K562 (cell line): ENCODE data around the gene KCNJ11. TPM values are rescaled to one million over a fixed set of nuclear protein-coding genes. Genes with fewer than 3 reads are reported as not detected.

Experiments used
- ATAC-seq: fragments of 200-7000 bp; cut with Tn5 transposase; 3 replicates; pipeline ENCODE4 v1.9.1; 2020; ENCODE audit warnings: moderate library complexity
- BruUV-seq: library from RNA; stranded (reverse); fragments of 400-500 nt; replicated peaks from 2 replicates; lab custom pipeline; 2021; lab: Mats Ljungman, UMichigan
- CTCF ChIA-PET: fragments of 300-600 bp; formaldehyde crosslinking; extraction: SDS; loops from one replicate; lab custom pipeline; 2021; ENCODE audit warnings: low intra/inter-chr PET ratio; lab: Yijun Ruan, JAX
- POLR2A ChIA-PET: fragments of 300-600, 350-650 bp; sonication (Branson Sonifier 250); formaldehyde crosslinking; extraction: SDS; loops from one replicate; lab custom pipeline; 2021; ENCODE audit warnings: antibody characterized with exemption, inconsistent platforms; lab: Yijun Ruan, JAX
- DNase-seq, 4 experiments: peaks; one replicate each; pipeline versions ENCODE4 v3.0.0 to v3.0.0-alpha.2; 2011 to 2018; ENCODE audit warnings: low spot score in 3 of 4, mixed read lengths in 3 of 4; ENCODE audit errors: extremely low read depth in 1 of 4
- FAIRE-seq: peaks from 2 replicates; lab custom pipeline; 2011; peaks lifted over from hg19 to GRCh38; lab: Jason Lieb, UNC
- H2AFZ ChIP-seq: 2 replicates; pipeline ENCODE4 v1.6.0; 2011; ENCODE audit warnings: low read depth, low read length, control low read depth, inconsistent platforms
- H3K27ac ChIP-seq: fragments of 200-600 bp; 3 replicates; pipeline ENCODE4 v1.8.0; 2011; ENCODE audit warnings: low read depth, mild to moderate bottlenecking, control low read depth, inconsistent platforms, low read length, moderate library complexity, mixed read lengths; ENCODE audit errors: extremely low read depth
- H3K27me3 ChIP-seq, 2 experiments: fragments of 300-600 bp in 1 of 2; 2 replicates in 1 of 2; 3 replicates in 1 of 2; pipeline versions ENCODE4 v1.6.0 to v1.8.0; 2011; ENCODE audit warnings: inconsistent platforms in 2 of 2, low read length in 2 of 2, mild to moderate bottlenecking in 1 of 2, mixed read lengths in 1 of 2, moderate library complexity in 1 of 2; ENCODE audit not compliant: control insufficient read depth in 2 of 2, insufficient read depth in 2 of 2
- H3K36me3 ChIP-seq: fragments of 300-600 bp; 3 replicates; pipeline ENCODE4 v1.8.0; 2011; ENCODE audit warnings: mild to moderate bottlenecking, low read length, inconsistent platforms; ENCODE audit not compliant: control insufficient read depth, insufficient read depth
- H3K4me1 ChIP-seq, 2 experiments: fragments of 200-600 bp in 1 of 2; replicated peaks in 1 of 2; 2 replicates in 1 of 2; 3 replicates in 1 of 2; pipeline versions ENCODE4 v1.5.1 to v1.8.0; 2011; ENCODE audit warnings: inconsistent platforms in 2 of 2, low read length in 2 of 2, mild to moderate bottlenecking in 1 of 2, mixed read lengths in 1 of 2, moderate library complexity in 1 of 2; ENCODE audit not compliant: control insufficient read depth in 2 of 2, insufficient read depth in 2 of 2
- H3K4me2 ChIP-seq: 2 replicates; pipeline ENCODE4 v1.6.1; 2011; ENCODE audit warnings: low read length, control low read depth, inconsistent platforms, mixed read lengths; ENCODE audit not compliant: insufficient read depth
- H3K4me3 ChIP-seq: fragments of 200-600 bp; sonication (generic), shearing (Covaris generic); 2 replicates; pipeline ENCODE4 v1.5.1; 2016; ENCODE audit warnings: control low read depth, inconsistent platforms
- H3K79me2 ChIP-seq: fragments of 200-600 bp; 3 replicates; pipeline ENCODE4 v1.8.0; 2011; ENCODE audit warnings: low read length, inconsistent platforms; ENCODE audit not compliant: control insufficient read depth, insufficient read depth
- H3K9ac ChIP-seq, 2 experiments: 2 replicates each; pipeline versions ENCODE4 v1.6.0 to v1.6.1; 2011; ENCODE audit warnings: low read depth in 2 of 2, low read length in 2 of 2, control low read depth in 1 of 2, inconsistent platforms in 1 of 2, mild to moderate bottlenecking in 1 of 2, mixed read lengths in 1 of 2; ENCODE audit not compliant: insufficient read depth in 1 of 2
- H3K9me1 ChIP-seq: one replicate; pipeline ENCODE4 v1.6.0; 2011; ENCODE audit warnings: inconsistent platforms, mild to moderate bottlenecking, low read length, moderate library complexity; ENCODE audit not compliant: control insufficient read depth, insufficient read depth
- H3K9me3 ChIP-seq: replicated peaks from 2 replicates; pipeline ENCODE4 v1.5.1; 2011; ENCODE audit warnings: low read depth, low read length, inconsistent platforms; ENCODE audit not compliant: control insufficient read depth, insufficient read depth
- H4K20me1 ChIP-seq: replicated peaks from 2 replicates; pipeline ENCODE4 v1.6.1; 2011; ENCODE audit warnings: low read length, inconsistent platforms, mixed read lengths; ENCODE audit not compliant: control insufficient read depth, insufficient read depth
- GABPA ChIP-seq: fragments of 200-800 bp; sonication (Bioruptor generic); conservative IDR thresholded peaks from 2 replicates; pipeline ENCODE4 v1.6.1; 2016; ENCODE audit warnings: low read depth, missing genetic modification characterization, missing compliant biosample characterization
- GABPB1 ChIP-seq: sonication (generic); formaldehyde crosslinking; IDR thresholded peaks from 2 replicates; pipeline ENCODE4 v1.8.0; 2022; ENCODE audit warnings: mild to moderate bottlenecking, missing genetic modification reagents
- GABPB2 ChIP-seq: fragments of 250-450 bp; sonication (Bioruptor Pico); conservative IDR thresholded peaks from 2 replicates; pipeline ENCODE4 v1.5.1; 2021; ENCODE audit warnings: mild to moderate bottlenecking
- GATAD2B ChIP-seq: fragments of 450-650 bp; IDR thresholded peaks from 2 replicates; pipeline ENCODE4 v1.6.1; 2017; ENCODE audit warnings: mild to moderate bottlenecking, borderline replicate concordance
- HNRNPL ChIP-seq: fragments of 200-400 bp; formaldehyde crosslinking; IDR thresholded peaks from 2 replicates; pipeline ENCODE4 v1.6.1; 2017; ENCODE audit warnings: low read depth, mild to moderate bottlenecking, low read length
- KAT8 ChIP-seq: fragments of 450-650 bp; IDR thresholded peaks from 2 replicates; pipeline ENCODE4 v1.6.1; 2016; ENCODE audit warnings: low read depth, mild to moderate bottlenecking
- NR2C1 ChIP-seq, 2 experiments: fragments of 450-650 bp; IDR thresholded peaks; 2 replicates each; pipeline ENCODE4 v1.6.1; 2017; ENCODE audit warnings: mild to moderate bottlenecking in 2 of 2, antibody characterized with exemption in 1 of 2, inconsistent platforms in 1 of 2, missing compliant biosample characterization in 1 of 2, missing genetic modification characterization in 1 of 2
- PTTG1 ChIP-seq: fragments of 450-650 bp; IDR thresholded peaks from 2 replicates; pipeline ENCODE4 v1.6.1; 2016; ENCODE audit warnings: low read depth, mild to moderate bottlenecking, missing genetic modification characterization, missing compliant biosample characterization
- RFX5 ChIP-seq: IDR thresholded peaks from 2 replicates; pipeline ENCODE4 v1.6.1; 2011; ENCODE audit warnings: low read depth, mild to moderate bottlenecking, improper control_type of control experiment, low read length
- TOE1 ChIP-seq, 2 experiments: fragments of 450-650 bp in 1 of 2; sonication (generic) in 1 of 2; formaldehyde crosslinking in 1 of 2; IDR thresholded peaks; 2 replicates each; pipeline versions ENCODE4 v1.7.1 to v1.8.0; 2016 to 2022; ENCODE audit warnings: borderline replicate concordance in 2 of 2, mild to moderate bottlenecking in 2 of 2, antibody characterized with exemption in 1 of 2, inconsistent platforms in 1 of 2, low read depth in 1 of 2, missing genetic modification reagents in 1 of 2, moderate library complexity in 1 of 2
- ZNF124 ChIP-seq: sonication (generic); formaldehyde crosslinking; IDR thresholded peaks from 2 replicates; pipeline ENCODE4 v1.8.1; 2022; ENCODE audit warnings: missing genetic modification reagents
- ZNF174 ChIP-seq: fragments of 250-450 bp; sonication (Bioruptor Pico); IDR thresholded peaks from 2 replicates; pipeline ENCODE4 v1.4.0; 2020; ENCODE audit warnings: mild to moderate bottlenecking
- ZNF408 ChIP-seq: fragments of 250-450 bp; sonication (Bioruptor Pico); IDR thresholded peaks from 2 replicates; pipeline ENCODE4 v1.4.0; 2020; ENCODE audit warnings: low read depth, mild to moderate bottlenecking, moderate library complexity
- ZNF668 ChIP-seq: fragments of 250-450 bp; sonication (Bioruptor Pico); IDR thresholded peaks from 2 replicates; pipeline ENCODE4 v1.8.0; 2022; ENCODE audit warnings: mild to moderate bottlenecking, inconsistent platforms
- ZNF785 ChIP-seq: fragments of 250-450 bp; sonication (Bioruptor Pico); IDR thresholded peaks from 2 replicates; pipeline ENCODE4 v1.4.0; 2020; ENCODE audit warnings: mild to moderate bottlenecking
- WGBS: fragments of 100-300 bp; shearing (Covaris generic); methylation state at CpG from one replicate; pipeline ENCODE4 v1.1.6; 2016; ENCODE audit warnings: low coverage, mixed read lengths; ENCODE audit not compliant: insufficient coverage; ENCODE audit errors: missing lambda C conversion rate; 5-methylcytosine and 5-hydroxymethylcytosine counted together
- in situ Hi-C: fragments of 300-500 bp; cut with MboI; formaldehyde crosslinking; loops from 4 replicates; pipeline ENCODE4 v1.15.0; 2018; ENCODE audit warnings: inconsistent platforms, mixed read lengths
- intact Hi-C: fragments of 100-400 bp; cut with micrococcal nuclease; formaldehyde crosslinking; loops from 2 replicates; pipeline ENCODE4 v1.14.2; 2022
- polyA plus RNA-seq, 8 experiments: library from polyadenylated mRNA; depleted of rRNA in 4 of 8; stranded (reverse) in 5 of 8; unstranded in 3 of 8; fragments of >200 nt; fragmentation: Nextera tagmentation in 2 of 8; fragmentation: Illumina TruSeq in 1 of 8; extraction: Ambion mirVana in 2 of 8; extraction: Trizol in 1 of 8; gene quantifications; 2 replicates each; pipeline versions ENCODE4 v1.2.1 to v1.2.3, GENCODE V29; 2011 to 2014; ENCODE audit warnings: inconsistent platforms in 1 of 8, missing spikeins in 1 of 8
- total RNA-seq, 7 experiments: library from RNA; depleted of rRNA in 6 of 7; stranded (reverse); fragments of >200 nt in 6 of 7; fragmentation: Illumina TruSeq in 2 of 7; extraction: Trizol in 2 of 7; gene quantifications; 2 replicates each; pipeline versions ENCODE4 v1.2.1 to v1.2.3, GENCODE V29; 2011 to 2021; ENCODE audit warnings: low replicate concordance in 1 of 7
- TF ChIP-seq, protein P1 (sequence below): fragments of 250-450 bp; sonication (Bioruptor Pico); IDR thresholded peaks from 2 replicates; pipeline ENCODE4 v1.5.0; 2020; ENCODE audit warnings: mild to moderate bottlenecking, borderline replicate concordance
- TF ChIP-seq, protein P2 (sequence below): sonication (generic); formaldehyde crosslinking; IDR thresholded peaks from 2 replicates; pipeline ENCODE4 v1.4.0; 2020; ENCODE audit warnings: mild to moderate bottlenecking, missing genetic modification reagents

Gene KCNJ11
- total and polyA plus RNA-seq, 9 of the 15 experiments (the other 6 are each of a cell fraction or from before 2014, with no cell fraction given) = 0.54 to 3.7 (median 0.86) TPM; not detected in 2

GRCh38 chr11:17434108-17434507 lies 45.6 kb upstream of the KCNJ11 start:
- 1% methylated on average over 4 of the region's 4 CpGs for WGBS
- ChIA-PET CTCF (no interaction called here), POLR2A (no interaction called here)
- no TSS peak for BruUV-seq
- Histone ChIP-seq H3K4me2 (no peak overlapping the region), H3K27ac (no peak overlapping the region), H3K9me3 (no peaks in the 10 kb centered on the region), H3K9me1 (no peaks in the 10 kb centered on the region), H3K4me1 (no peaks in the 10 kb centered on the region; a peak in 1 of 5 replicates), H3K27me3 (peaks cover 25 to 55% of the 10 kb centered on the region in 2 experiments; a peak in 3 of 5 replicates), H3K36me3 (no peaks in the 10 kb centered on the region), H3K79me2 (no peaks in the 10 kb centered on the region), H3K4me3 (no peak overlapping the region), H3K9ac (no peak overlapping the region), H2AFZ (no peak overlapping the region), H4K20me1 (0 out of 2 replicates have a peak, but pooled peaks cover 3% of the 10 kb centered on the region)
- intact Hi-C loops = no loop called here
- ATAC-seq (no peak), DNase-seq (no peak), FAIRE-seq (no peak)
- no peak for TF ChIP-seq TOE1 (IDR thresholded peaks at IDR 0.05; ENCODE audit: borderline replicate concordance)
- no peak for TF ChIP-seq TOE1 (CRISPR knock-in tag; IDR thresholded peaks at IDR 0.05; ENCODE audit: borderline replicate concordance, low read depth)
- TF ChIP-seq ZNF668 (CRISPR knock-in tag) = no peak
- TF ChIP-seq PTTG1 (tag) = no peak
- TF ChIP-seq GATAD2B = no peak
- no peak for TF ChIP-seq ZNF408 (CRISPR knock-in tag)
- TF ChIP-seq, protein P1, sequence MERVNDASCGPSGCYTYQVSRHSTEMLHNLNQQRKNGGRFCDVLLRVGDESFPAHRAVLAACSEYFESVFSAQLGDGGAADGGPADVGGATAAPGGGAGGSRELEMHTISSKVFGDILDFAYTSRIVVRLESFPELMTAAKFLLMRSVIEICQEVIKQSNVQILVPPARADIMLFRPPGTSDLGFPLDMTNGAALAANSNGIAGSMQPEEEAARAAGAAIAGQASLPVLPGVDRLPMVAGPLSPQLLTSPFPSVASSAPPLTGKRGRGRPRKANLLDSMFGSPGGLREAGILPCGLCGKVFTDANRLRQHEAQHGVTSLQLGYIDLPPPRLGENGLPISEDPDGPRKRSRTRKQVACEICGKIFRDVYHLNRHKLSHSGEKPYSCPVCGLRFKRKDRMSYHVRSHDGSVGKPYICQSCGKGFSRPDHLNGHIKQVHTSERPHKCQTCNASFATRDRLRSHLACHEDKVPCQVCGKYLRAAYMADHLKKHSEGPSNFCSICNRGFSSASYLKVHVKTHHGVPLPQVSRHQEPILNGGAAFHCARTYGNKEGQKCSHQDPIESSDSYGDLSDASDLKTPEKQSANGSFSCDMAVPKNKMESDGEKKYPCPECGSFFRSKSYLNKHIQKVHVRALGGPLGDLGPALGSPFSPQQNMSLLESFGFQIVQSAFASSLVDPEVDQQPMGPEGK (CRISPR knock-in tag) = no peak
- TF ChIP-seq RFX5 = no peak
- TF ChIP-seq ZNF785 = no peak
- TF ChIP-seq ZNF174 (CRISPR knock-in tag) = no peak
- TF ChIP-seq KAT8 = no peak
- no peak for TF ChIP-seq GABPA (tag)
- no peak for TF ChIP-seq ZNF124 (CRISPR knock-in tag)
- TF ChIP-seq, protein P2, sequence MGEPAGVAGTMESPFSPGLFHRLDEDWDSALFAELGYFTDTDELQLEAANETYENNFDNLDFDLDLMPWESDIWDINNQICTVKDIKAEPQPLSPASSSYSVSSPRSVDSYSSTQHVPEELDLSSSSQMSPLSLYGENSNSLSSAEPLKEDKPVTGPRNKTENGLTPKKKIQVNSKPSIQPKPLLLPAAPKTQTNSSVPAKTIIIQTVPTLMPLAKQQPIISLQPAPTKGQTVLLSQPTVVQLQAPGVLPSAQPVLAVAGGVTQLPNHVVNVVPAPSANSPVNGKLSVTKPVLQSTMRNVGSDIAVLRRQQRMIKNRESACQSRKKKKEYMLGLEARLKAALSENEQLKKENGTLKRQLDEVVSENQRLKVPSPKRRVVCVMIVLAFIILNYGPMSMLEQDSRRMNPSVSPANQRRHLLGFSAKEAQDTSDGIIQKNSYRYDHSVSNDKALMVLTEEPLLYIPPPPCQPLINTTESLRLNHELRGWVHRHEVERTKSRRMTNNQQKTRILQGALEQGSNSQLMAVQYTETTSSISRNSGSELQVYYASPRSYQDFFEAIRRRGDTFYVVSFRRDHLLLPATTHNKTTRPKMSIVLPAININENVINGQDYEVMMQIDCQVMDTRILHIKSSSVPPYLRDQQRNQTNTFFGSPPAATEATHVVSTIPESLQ = no peak
- no peak for TF ChIP-seq GABPB1 (CRISPR knock-in tag)
- no peak for TF ChIP-seq NR2C1 (IDR thresholded peaks at IDR 0.05)
- TF ChIP-seq NR2C1 (tag; IDR thresholded peaks at IDR 0.05) = no peak
- TF ChIP-seq GABPB2 (CRISPR knock-in tag) = no peak
- TF ChIP-seq HNRNPL = no peak
- in situ Hi-C loops = no loop called here
